Stimulated activated CD4-positive, alpha-beta T cell treated with anti-CD3 and anti-CD28 coated beads, TNF-alpha, amount 100 ng/mL, for 4 hours (primary cell): ENCODE measurements around the gene DPP3.

Experiments used
- DNase-seq, 3 experiments: peaks; one replicate each; pipeline ENCODE4 v3.0.0-alpha.2; 2020; ENCODE audit warnings: low read depth in 3 of 3

DPP3 gene

GRCh38 chr11:66556086-66556485, 75.9 kb downstream of the DPP3 start:
- DNase-seq, result no peak

GRCh38 chr11:66557733-66558326, 77.6 kb downstream of the DPP3 start:
- DNase-seq, result no peak
